HAP-1 (cell line): ENCODE data around the gene ZSCAN30.

Experiments used
- DNase-seq, 2 experiments: peaks; one replicate each; pipeline ENCODE4 v3.0.0-alpha.2; 2016 to 2020; ENCODE audit warnings: low spot score in 2 of 2
- H3K27me3 ChIP-seq: fragments of 250-450 bp; sonication (Bioruptor Pico); 2 replicates; pipeline ENCODE4 v1.5.1; 2020; ENCODE audit warnings: low read depth, mild to moderate bottlenecking, moderate library complexity
- H3K36me3 ChIP-seq: fragments of 250-450 bp; sonication (Bioruptor Pico); replicated peaks from 2 replicates; pipeline ENCODE4 v1.5.1; 2020; ENCODE audit warnings: mild to moderate bottlenecking
- H3K4me1 ChIP-seq: fragments of 250-450 bp; sonication (Bioruptor Pico); 2 replicates; pipeline ENCODE4 v1.5.1; 2020; ENCODE audit warnings: mild to moderate bottlenecking
- H3K4me3 ChIP-seq: fragments of 250-450 bp; sonication (Bioruptor Pico); 2 replicates; pipeline ENCODE4 v1.5.1; 2020; ENCODE audit warnings: mild to moderate bottlenecking, moderate library complexity
- H3K9me3 ChIP-seq: fragments of 250-450 bp; sonication (Bioruptor Pico); 2 replicates; pipeline ENCODE4 v1.5.1; 2020; ENCODE audit warnings: mild to moderate bottlenecking, moderate library complexity
- in situ Hi-C: fragments of 300-500 bp; cut with MboI; formaldehyde crosslinking; loops from 3 replicates; pipeline ENCODE4 v1.14.3; 2020; ENCODE audit warnings: low sequenced_read_pairs, inconsistent platforms, mixed read lengths

The ZSCAN30 gene

DNA sequence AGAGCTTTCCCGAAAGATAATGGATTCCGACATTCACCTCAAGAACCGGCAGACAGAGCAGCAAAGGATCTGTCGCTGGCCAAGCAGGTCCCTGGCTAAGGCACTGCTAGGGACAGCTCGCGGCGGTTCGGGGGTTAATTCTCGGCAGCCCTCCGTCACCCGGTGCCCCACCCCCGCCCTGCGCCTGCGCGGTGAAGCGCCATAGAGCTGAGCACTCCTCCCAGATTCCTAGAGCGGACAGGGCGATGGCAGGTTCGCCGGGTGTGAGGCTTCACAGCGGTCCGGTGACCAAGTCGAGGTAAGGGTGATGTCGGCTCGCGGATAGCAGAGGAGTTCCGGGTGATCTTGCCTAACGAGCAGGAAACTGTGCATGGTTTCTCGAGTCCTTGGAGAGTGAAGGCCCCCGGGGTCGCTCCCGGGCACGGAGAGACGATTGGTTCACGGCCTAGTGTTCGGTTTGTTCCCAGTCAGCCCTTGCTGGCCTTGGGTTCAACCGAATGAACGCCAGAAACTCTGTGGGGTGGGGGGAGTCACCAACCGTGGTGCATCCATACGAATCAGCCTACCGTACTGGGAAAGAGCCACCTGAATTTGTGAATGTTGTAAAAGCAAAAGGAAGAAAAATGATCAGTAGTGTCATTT lies at the start of gene ZSCAN30:
Gene ZSCAN30 (minus strand): TSS at position 136 of the 642 bp plus-strand sequence. CDS start 25,877 bp downstream, outside the sequence.
- in situ Hi-C loops, result no loop called here
- Histone ChIP-seq H3K36me3 (0 out of 2 replicates have a peak, but pooled peaks cover 5% of the 10 kb centered on the region), H3K27me3 (no peaks in the 10 kb centered on the region), H3K4me3 (peak within 1 kb of the TSS; percentile 83), H3K4me1 (peaks cover 5% of the 10 kb centered on the region; the same call in 1 of the 2 replicates), H3K9me3 (no peaks in the 10 kb centered on the region)
- DNase-seq, result peak; percentile 88 to 96

DNA sequence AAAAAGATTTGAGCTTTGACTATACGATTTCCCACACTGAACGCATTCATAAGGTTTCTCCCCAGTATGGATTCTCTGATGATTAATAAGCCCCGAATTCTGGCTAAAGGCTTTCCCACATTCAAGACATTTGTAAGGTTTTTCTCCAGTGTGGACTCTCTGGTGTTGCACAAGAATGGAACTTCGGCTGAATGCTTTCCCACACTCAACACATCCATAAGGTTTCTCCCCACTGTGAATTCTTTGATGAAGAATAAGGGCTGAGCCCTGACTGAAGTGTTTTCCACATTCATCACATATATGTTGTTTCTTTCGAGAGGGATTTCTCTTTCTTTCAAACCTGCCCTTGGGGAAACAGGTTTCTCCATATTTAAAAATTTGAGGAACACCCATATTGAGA lies 47.3 kb upstream of the ZSCAN30 start:
- Histone ChIP-seq H3K4me3 (no peak overlapping the region), H3K27me3 (no peaks in the 10 kb centered on the region), H3K4me1 (no peaks in the 10 kb centered on the region), H3K9me3 (no peaks in the 10 kb centered on the region), H3K36me3 (peaks cover 70% of the 10 kb centered on the region)
- in situ Hi-C loops, result no loop called here
- no peak for DNase-seq

DNA sequence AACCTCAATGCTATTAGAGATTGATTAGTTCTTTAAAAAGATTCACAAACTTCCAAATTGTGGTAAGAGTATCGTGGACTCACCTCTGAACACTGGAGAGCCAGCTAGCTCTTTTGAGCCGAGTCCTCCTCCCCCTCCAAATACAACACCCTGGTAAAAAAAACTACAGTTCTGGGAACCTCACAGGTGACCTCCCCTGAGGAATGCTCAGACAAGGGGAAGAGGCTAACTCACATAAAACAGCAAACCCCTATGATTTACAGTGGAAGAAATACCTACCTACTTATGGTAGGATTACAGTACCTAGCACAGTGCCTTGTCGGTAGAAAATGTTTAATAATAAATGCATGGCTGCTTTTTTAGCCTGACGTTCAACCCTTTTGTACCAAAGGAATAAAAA lies 45.8 kb upstream of the ZSCAN30 start:
- no peak overlapping the region for H3K4me3 ChIP-seq
- no peaks in the 10 kb centered on the region for H3K4me1 ChIP-seq
- peaks cover 70% of the 10 kb centered on the region for H3K36me3 ChIP-seq
- DNase-seq, result no peak
- no peaks in the 10 kb centered on the region for H3K27me3 ChIP-seq
- in situ Hi-C loops, result no loop called here
- H3K9me3 ChIP-seq, result no peaks in the 10 kb centered on the region

DNA sequence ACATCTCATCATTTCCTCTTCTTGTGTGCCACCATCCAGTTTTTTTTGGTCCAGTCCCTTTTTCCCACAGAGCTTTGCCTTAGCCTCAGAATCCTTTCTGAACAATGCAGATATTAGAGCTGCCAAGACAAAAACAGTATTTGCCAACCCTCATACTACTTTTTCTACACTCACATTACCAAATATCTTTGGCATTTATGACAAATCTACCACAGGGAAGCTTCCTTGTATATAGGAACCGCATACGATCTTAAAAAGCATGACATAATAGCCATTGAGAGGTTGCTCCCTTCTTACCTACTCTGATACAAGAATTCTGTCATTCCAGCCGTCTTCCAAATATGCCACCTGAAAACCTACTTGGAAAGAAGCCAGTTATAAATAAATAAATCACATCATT lies 44.8 kb upstream of the ZSCAN30 start:
- no peaks in the 10 kb centered on the region for H3K27me3 ChIP-seq
- no peaks in the 10 kb centered on the region for H3K9me3 ChIP-seq
- H3K4me3 ChIP-seq, result no peak overlapping the region
- H3K36me3 ChIP-seq, result peaks cover 64% of the 10 kb centered on the region
- no peaks in the 10 kb centered on the region for H3K4me1 ChIP-seq
- in situ Hi-C loops, result no loop called here
- no peak for DNase-seq

DNA sequence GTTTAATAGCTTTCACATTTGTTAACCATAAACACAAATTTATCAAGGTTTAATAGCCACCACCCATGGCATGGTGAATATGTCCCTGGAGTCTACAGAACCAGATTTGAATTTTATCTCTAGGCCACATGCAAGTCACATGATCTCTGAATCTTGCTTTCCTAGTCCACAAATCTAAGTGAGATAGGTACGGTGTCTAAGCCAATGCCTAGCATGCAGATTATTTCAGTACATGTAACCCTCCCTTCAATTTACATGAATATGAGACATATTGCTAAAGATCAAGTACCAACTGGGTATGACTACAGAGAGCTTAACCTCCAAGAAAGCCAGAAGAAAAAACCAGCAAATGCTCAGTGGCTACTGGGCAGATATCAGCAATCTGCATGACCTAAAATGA lies 44.2 kb upstream of the ZSCAN30 start:
- in situ Hi-C loops, result no loop called here
- Histone ChIP-seq H3K4me1 (no peaks in the 10 kb centered on the region), H3K27me3 (no peaks in the 10 kb centered on the region), H3K4me3 (no peak overlapping the region), H3K9me3 (no peaks in the 10 kb centered on the region), H3K36me3 (peaks cover 58% of the 10 kb centered on the region)
- DNase-seq, result no peak

DNA sequence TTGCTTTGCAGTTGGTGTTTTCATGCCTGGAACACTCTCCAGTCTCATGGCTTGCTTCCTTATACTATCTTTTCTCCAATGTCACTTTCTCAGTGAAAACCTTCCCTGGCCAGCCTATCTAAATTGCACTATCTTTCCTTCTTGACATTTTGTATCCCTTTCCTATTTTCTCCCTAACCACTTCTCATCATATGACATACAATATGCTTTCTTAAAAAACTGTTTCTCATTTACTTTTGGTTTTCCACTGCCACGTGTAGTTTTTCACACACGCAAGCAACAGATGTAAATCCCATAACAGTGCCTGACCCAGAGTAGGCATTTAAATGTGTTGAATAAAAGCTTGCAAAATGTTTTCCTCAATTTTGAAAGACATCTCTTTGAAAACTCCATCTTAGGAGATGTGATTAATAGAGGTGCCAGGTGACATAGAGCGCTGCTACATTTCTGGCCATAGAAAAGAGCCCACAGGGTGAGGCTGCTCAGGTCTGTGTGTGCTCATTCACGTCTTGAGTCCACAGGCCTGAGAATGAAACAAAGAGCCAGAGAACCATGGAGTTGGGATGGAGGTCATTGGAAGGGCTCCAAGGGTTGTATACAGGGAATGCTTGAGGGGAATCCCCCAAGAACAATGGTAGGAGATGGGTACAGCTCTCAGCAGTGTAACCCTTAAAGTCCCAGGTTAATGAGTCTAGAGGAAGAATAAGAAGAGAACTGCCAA lies 41.5 kb upstream of the ZSCAN30 start:
- Histone ChIP-seq H3K4me1 (no peaks in the 10 kb centered on the region), H3K36me3 (peaks cover 32% of the 10 kb centered on the region)
- no peak for DNase-seq

DNA sequence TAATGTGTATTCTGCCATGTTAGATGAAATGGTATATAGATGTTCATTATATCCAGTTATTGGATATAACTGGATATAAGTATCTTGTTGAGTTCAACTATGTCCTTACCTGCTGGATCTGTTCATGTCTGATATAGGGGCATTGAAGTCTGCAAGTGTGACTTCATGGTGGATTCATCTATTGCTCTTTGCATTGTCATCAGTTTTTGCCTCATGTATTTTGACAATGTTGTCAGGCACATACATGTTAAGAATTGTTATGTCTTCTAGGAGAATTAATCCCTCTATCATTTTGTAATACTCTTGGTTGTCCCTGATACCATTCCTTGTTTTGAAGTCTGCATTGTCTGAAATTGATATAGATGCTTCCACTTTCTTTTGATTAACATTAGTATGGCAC lies 38.8 kb upstream of the ZSCAN30 start:
- H3K9me3 ChIP-seq, result no peaks in the 10 kb centered on the region
- no peak overlapping the region for H3K4me3 ChIP-seq
- in situ Hi-C loops, result no loop called here
- no peak for DNase-seq
- H3K27me3 ChIP-seq, result no peaks in the 10 kb centered on the region
- H3K4me1 ChIP-seq, result no peaks in the 10 kb centered on the region
- peaks cover 5% of the 10 kb centered on the region for H3K36me3 ChIP-seq

More for the DNA sequence above, 41.5 kb upstream of the ZSCAN30 start:
- Histone ChIP-seq H3K9me3 (no peaks in the 10 kb centered on the region), H3K27me3 (no peaks in the 10 kb centered on the region), H3K4me3 (no peak overlapping the region)
- in situ Hi-C loops, result no loop called here

DNA sequence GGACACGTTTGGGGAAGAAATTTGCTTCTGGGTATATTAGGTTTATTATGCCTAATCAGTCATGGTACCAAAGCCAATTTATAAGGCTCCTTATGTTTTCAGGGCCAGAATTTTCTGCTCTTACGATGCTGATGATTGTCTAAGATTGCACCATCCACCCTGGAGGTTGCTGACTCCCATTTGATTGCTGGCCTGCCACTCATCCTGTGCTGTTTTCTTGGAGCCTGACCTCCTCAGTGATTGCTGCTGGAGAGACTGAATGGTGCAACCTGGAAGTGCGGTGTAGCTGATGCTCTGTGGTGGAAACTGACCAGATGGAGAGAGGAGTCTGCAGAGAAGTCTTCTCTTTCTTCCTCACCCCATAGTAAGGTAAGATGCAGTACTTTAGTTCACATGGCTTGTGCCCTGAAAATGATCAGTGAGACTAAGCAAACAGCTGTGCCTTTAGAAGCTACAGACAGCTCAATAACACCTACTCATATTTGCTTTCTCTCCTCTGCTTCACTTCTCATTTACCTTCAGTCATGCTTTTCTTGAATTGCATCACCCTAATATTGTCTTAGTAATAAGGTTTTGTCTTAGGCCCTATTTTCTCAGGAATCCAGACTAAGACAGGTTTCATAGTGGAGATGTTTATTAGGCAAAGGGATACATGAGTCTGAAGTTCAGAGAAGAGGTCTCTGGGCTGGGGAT lies 36.8 kb upstream of the ZSCAN30 start:
- in situ Hi-C loops, result no loop called here
- no peak for DNase-seq
- Histone ChIP-seq H3K27me3 (no peaks in the 10 kb centered on the region), H3K4me3 (no peak overlapping the region), H3K36me3 (no peaks in the 10 kb centered on the region), H3K4me1 (no peaks in the 10 kb centered on the region), H3K9me3 (no peaks in the 10 kb centered on the region)

DNA sequence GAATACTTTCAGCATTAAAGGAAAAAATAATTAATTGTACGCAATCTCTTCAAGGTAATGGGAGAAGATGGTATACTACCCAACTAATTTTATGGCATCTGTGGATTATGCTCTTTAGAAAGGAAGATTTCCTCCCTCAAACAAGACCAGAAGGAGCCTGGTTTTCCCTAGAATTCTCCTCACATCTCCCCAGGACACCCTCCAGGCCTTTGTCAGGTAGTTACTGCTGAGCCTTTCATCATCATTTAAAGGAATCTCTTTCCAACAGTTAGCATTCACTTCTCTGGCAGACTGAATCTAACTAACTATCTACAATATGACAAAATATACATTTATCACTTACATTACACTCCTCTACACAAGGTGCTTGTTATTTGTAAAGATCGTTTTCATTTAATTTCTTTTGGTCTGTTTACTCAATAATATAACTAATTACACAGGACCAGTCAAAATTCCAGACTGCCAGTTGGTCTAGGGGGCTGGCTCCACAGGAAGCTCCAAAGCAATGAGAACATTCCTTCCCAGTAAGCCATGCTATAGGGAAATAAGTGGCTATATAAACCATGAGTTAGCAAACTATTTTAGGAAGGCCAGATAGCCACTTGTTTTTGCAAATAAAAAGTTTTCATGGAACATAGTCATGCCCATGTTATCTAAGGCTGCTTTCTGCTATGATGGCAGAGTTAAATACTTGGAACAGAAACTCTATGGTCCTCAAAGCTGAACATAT lies 35.1 kb upstream of the ZSCAN30 start:
- Histone ChIP-seq H3K9me3 (no peaks in the 10 kb centered on the region), H3K4me3 (no peak overlapping the region), H3K27me3 (no peaks in the 10 kb centered on the region), H3K36me3 (no peaks in the 10 kb centered on the region), H3K4me1 (no peaks in the 10 kb centered on the region)
- DNase-seq, result no peak
- in situ Hi-C loops, result no loop called here

DNA sequence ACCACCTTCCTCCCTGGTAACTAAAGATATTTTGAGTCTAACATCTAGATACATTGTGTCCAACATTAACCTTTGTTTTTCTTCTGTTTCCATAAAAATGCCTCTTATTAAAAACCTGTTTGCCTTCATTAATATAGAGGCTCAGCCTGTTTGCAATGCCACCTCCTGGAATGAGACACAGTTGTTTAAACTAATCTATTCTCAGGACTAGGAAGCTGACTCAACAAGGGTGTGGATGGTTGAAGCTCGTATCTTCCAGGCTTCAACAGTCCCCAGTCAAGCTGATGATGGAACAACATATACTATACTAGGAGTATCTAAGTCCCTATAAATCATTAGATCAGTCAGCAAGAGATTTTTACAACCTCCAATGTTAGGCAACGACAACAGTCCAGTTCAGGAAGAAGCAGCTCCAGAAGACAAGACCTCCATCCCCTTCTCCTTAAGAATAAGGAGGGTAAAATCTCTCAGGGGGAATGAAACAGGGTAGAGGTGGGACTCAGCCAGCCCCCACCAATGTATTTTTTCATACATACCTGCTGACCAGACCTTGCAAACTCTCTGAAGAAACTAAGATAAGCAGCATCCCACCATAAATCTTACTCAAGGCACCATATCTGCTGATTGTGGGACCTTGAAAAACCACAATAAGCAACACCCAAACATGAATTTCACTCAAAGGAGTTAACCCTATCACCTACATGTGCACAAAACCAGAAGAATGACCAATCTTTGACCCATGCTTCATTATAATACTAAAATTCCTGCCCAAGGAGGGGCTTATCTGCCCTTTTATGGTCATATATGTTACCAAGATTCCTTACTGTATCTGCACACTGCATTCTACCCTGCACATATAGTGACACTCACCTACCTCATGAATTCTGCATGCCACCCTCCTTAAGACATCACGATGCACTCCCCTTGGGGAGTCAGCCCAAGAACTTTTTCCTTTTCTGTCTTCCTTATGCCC lies 32.7 kb upstream of the ZSCAN30 start:
- Histone ChIP-seq H3K9me3 (no peaks in the 10 kb centered on the region), H3K36me3 (no peaks in the 10 kb centered on the region), H3K27me3 (no peaks in the 10 kb centered on the region), H3K4me3 (no peak overlapping the region), H3K4me1 (no peaks in the 10 kb centered on the region)
- no peak for DNase-seq
- in situ Hi-C loops, result no loop called here

DNA sequence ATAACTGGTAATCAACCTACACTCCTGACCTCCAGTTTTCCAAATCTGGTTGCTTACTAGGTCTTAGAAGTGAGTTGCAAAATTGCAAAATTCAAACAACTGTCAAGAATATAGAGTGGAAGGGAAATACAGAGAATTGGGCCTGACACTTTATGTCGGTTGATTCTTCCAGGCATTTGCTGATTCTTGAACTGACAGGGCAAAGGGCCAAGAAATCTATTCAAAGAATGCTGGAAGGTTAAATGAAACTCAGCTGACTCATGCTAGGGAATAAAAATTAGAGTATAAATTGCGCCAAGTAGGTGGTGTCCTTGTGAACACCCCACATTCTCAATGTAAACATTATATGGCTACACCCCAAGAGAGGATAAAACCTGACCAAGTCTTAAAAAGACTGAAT lies 21.5 kb upstream of the ZSCAN30 start:
- no peak for DNase-seq
- no peaks in the 10 kb centered on the region for H3K4me1 ChIP-seq
- H3K27me3 ChIP-seq, result no peaks in the 10 kb centered on the region
- H3K36me3 ChIP-seq, result peaks cover 6% of the 10 kb centered on the region
- in situ Hi-C loops, result no loop called here
- no peak overlapping the region for H3K4me3 ChIP-seq
- H3K9me3 ChIP-seq, result 0 out of 2 replicates have a peak, but pooled peaks cover 6% of the 10 kb centered on the region

DNA sequence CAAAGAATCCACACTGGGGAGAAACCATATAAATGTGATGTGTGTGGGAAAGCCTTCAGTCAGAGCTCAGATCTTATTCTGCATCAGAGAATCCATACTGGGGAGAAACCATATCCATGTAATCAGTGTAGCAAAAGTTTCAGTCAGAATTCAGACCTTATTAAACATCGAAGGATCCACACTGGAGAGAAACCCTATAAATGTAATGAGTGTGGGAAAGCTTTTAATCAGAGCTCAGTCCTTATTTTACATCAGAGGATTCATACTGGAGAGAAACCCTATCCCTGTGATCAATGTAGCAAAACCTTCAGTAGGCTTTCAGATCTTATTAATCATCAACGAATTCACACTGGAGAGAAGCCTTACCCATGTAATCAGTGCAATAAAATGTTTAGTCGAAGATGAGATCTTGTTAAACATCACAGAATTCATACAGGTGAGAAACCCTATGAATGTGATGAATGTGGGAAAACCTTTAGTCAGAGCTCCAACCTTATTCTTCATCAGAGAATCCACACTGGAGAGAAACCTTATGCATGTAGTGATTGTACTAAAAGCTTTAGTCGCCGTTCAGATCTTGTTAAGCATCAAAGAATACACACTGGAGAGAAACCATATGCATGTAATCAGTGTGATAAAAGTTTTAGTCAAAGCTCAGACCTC lies 16.7 kb upstream of the ZSCAN30 start:
- no peak overlapping the region for H3K4me3 ChIP-seq
- no peaks in the 10 kb centered on the region for H3K27me3 ChIP-seq
- H3K9me3 ChIP-seq, result peaks cover 23% of the 10 kb centered on the region
- no peak for DNase-seq
- peaks cover 19% of the 10 kb centered on the region for H3K36me3 ChIP-seq
- no peaks in the 10 kb centered on the region for H3K4me1 ChIP-seq
- in situ Hi-C loops, result no loop called here
